HepG2 (cell line): ENCODE data around the gene MARCHF6. TPM values are rescaled to one million over a fixed set of nuclear protein-coding genes. Genes with fewer than 3 reads are reported as not detected.
"Not testable (repeated sequence)": the region's sequence is repeated elsewhere in the genome, so short reads cannot be mapped to it uniquely, and the experiment has no call there.

Experiments used
- ATAC-seq: fragments of 200-7000 bp; cut with Tn5 transposase; 3 replicates; pipeline ENCODE4 v1.9.1; 2020; ENCODE audit warnings: mild to moderate bottlenecking, moderate library complexity
- BruUV-seq: library from RNA; stranded (reverse); fragments of 400-500 nt; replicated peaks from 2 replicates; lab custom pipeline; 2021; lab: Mats Ljungman, UMichigan
- CTCF ChIA-PET: fragments of 300-600 bp; formaldehyde crosslinking; extraction: SDS; loops from one replicate; lab custom pipeline; 2021; ENCODE audit warnings: low total read pairs, inconsistent platforms, low intra/inter-chr PET ratio; lab: Yijun Ruan, JAX
- POLR2A ChIA-PET: fragments of 350-600 bp; sonication (Branson Sonifier 250); formaldehyde crosslinking; loops from one replicate; lab custom pipeline; 2020; ENCODE audit warnings: antibody characterized with exemption, inconsistent platforms; lab: Yijun Ruan, JAX
- DNase-seq: peaks from one replicate; pipeline ENCODE4 v3.0.0-alpha.2; 2015; ENCODE audit warnings: low spot score
- FAIRE-seq: peaks from 3 replicates; lab custom pipeline; 2011; peaks lifted over from hg19 to GRCh38; lab: Jason Lieb, UNC
- H2AFZ ChIP-seq: one replicate; pipeline ENCODE4 v1.6.1; 2011; ENCODE audit warnings: low read length, inconsistent platforms
- H3K27ac ChIP-seq: fragments of 300-600 bp; 3 replicates; pipeline ENCODE4 v1.8.0; 2011; ENCODE audit warnings: mixed run types, mild to moderate bottlenecking, mixed read lengths, low read length, inconsistent platforms; ENCODE audit not compliant: insufficient read depth; ENCODE audit errors: extremely low read length
- H3K27me3 ChIP-seq, 2 experiments: fragments of 200-600 bp in 1 of 2; 2 replicates in 1 of 2; 3 replicates in 1 of 2; pipeline versions ENCODE4 v1.6.0 to v1.8.0; 2011; ENCODE audit warnings: low read length in 2 of 2, mild to moderate bottlenecking in 2 of 2, moderate library complexity in 2 of 2, inconsistent platforms in 1 of 2; ENCODE audit not compliant: insufficient read depth in 2 of 2, control insufficient read depth in 1 of 2
- H3K36me3 ChIP-seq, 2 experiments: fragments of 200-600 bp in 1 of 2; replicated peaks in 1 of 2; 2 replicates in 1 of 2; 3 replicates in 1 of 2; pipeline versions ENCODE4 v1.5.1 to v1.8.0; 2011; ENCODE audit warnings: low read length in 2 of 2, inconsistent platforms in 1 of 2; ENCODE audit not compliant: insufficient read depth in 2 of 2, control insufficient read depth in 1 of 2
- H3K4me1 ChIP-seq: 2 replicates; pipeline ENCODE4 v1.5.1; 2012; ENCODE audit warnings: low read length, inconsistent platforms; ENCODE audit not compliant: insufficient read depth
- H3K4me2 ChIP-seq: 2 replicates; pipeline ENCODE4 v1.6.0; 2011; ENCODE audit warnings: low read depth, low read length, inconsistent platforms
- H3K4me3 ChIP-seq, 3 experiments: fragments of 200-600 bp in 1 of 3; sonication (generic), shearing (Covaris generic) in 1 of 3; replicated peaks in 1 of 3; 2 replicates each; pipeline ENCODE4 v1.5.1; 2011 to 2016; ENCODE audit warnings: low read length in 3 of 3, inconsistent platforms in 2 of 3, low read depth in 2 of 3, mild to moderate bottlenecking in 2 of 3, control low read depth in 1 of 3, mixed read lengths in 1 of 3; ENCODE audit not compliant: insufficient read depth in 1 of 3
- H3K79me2 ChIP-seq: one replicate; pipeline ENCODE4 v1.6.1; 2011; ENCODE audit warnings: low read length, inconsistent platforms; ENCODE audit not compliant: insufficient read depth
- H3K9ac ChIP-seq: 2 replicates; pipeline ENCODE4 v1.6.0; 2011; ENCODE audit warnings: mild to moderate bottlenecking, low read depth, low read length, inconsistent platforms; ENCODE audit not compliant: insufficient read depth
- H3K9me3 ChIP-seq: 2 replicates; pipeline ENCODE4 v1.5.1; 2012; ENCODE audit warnings: mild to moderate bottlenecking, low read length
- H4K20me1 ChIP-seq: 2 replicates; pipeline ENCODE4 v1.6.0; 2011; ENCODE audit warnings: inconsistent platforms, mild to moderate bottlenecking, low read length, moderate library complexity; ENCODE audit not compliant: insufficient read depth
- HIVEP1 ChIP-seq: sonication (generic); formaldehyde crosslinking; IDR thresholded peaks from 2 replicates; pipeline ENCODE4 v1.4.0; 2020; ENCODE audit warnings: mild to moderate bottlenecking, missing genetic modification reagents
- WGBS: methylation state at CpG from one replicate; pipeline ENCODE4 v1.1.6; 2017; ENCODE audit warnings: low lambda C conversion rate; 5-methylcytosine and 5-hydroxymethylcytosine counted together
- in situ Hi-C: cut with HindIII; loops from 2 replicates; pipeline ENCODE4 v1.10.0; 2017; ENCODE audit warnings: low pct_unique_long_range_greater_than_20kb; ENCODE audit not compliant: extremely low pct_ligation_motif_present
- intact Hi-C: fragments of 100-400 bp; cut with micrococcal nuclease; formaldehyde crosslinking; loops from one replicate; pipeline ENCODE4 v1.10.0; 2022; ENCODE audit not compliant: unreplicated experiment
- polyA plus RNA-seq, 8 experiments: library from polyadenylated mRNA; depleted of rRNA in 3 of 8; stranded (reverse) in 7 of 8; unstranded in 1 of 8; fragments of >200 nt; fragmentation: Illumina TruSeq in 4 of 8; extraction: Trizol in 4 of 8; gene quantifications; 2 replicates each; pipeline versions ENCODE4 v1.2.1 to v1.2.3, GENCODE V29; 2011 to 2016; ENCODE audit warnings: low read depth in 4 of 8, missing spikeins in 1 of 8, mixed read lengths in 1 of 8; ENCODE audit not compliant: insufficient read depth in 1 of 8
- total RNA-seq, 5 experiments: library from RNA; depleted of rRNA; stranded (reverse); fragments of >200 nt; fragmentation: Illumina TruSeq; extraction: Trizol; gene quantifications; 2 replicates each; pipeline ENCODE4 v1.2.3, GENCODE V29; 2016; ENCODE audit warnings: low read depth in 1 of 5
- TF ChIP-seq, protein P1 (sequence below): sonication (generic); formaldehyde crosslinking; IDR thresholded peaks from 2 replicates; pipeline ENCODE4 v1.5.0; 2020; ENCODE audit warnings: mild to moderate bottlenecking, missing genetic modification reagents

Gene MARCHF6
- total and polyA plus RNA-seq, 2 of the 13 experiments (the other 11 are each of a cell fraction or from before 2014, with no cell fraction given), result 48.6 to 107 TPM

DNA sequence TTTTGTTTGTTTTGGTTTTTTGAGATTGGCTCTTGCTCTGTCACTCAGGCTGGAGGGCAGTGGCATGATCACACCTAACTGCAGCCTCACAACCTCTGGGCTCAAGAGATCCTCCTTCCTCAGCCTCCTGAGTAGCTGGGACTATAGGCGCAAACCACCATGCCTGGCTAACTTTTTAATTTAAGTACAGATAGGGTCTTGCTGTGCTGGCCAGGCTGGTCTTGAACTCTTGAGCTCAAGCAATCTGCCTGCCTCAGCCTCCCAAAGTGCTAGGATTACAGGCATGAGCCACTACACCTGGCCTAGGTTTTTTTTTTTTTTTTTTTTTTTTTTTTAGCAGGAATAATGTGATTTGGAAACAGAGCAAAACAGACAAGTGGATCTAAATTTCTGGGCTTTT lies 37.6 kb downstream of the MARCHF6 start:
- Histone ChIP-seq H3K79me2 (peaks cover 6% of the 10 kb centered on the region), H3K27me3 (no peaks in the 10 kb centered on the region)

DNA sequence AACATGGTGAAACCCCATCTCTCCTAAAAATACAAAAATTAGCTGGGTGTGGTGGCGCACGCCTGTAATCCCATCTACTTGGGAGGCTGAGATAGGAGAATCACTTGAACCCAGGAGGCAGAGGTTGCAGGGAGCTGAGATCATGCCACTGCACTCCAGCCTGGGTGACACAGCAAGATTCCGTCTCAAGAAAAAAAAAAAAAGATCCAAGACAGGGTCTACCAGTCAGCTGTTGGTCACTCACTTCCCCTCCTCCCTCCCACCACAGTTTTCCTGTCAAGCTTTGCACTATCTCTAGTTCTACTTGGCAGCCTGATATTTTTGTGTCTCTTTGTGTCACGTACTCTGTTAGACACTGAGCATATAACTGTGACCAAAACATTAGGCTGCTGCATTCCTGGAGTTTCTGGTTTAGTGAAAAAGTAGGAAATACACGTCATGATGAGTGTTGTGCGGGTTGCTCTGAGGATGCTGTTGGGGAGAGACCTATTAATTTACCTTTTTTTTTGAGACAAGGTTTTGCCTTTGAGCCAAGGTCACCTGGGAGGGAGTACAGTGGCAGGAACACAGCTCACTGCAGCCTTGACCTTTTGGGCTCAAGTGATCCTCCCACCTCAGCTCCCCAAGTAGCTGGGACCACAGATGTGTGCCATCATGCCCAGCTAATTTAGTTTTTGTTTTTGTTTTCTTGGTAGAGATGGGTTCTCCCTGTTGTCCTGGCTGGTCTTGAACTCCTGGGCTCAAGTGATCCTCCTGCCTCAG lies 39.3 kb downstream of the MARCHF6 start:
- CTCF ChIA-PET, POLR2A ChIA-PET, ATAC-seq, H4K20me1 ChIP-seq, H3K27ac ChIP-seq, FAIRE-seq, H3K4me2 ChIP-seq, H2AFZ ChIP-seq, intact Hi-C loops, in situ Hi-C loops, BruUV-seq, H3K4me1 ChIP-seq, DNase-seq, H3K9me3 ChIP-seq, H3K79me2 ChIP-seq, H3K27me3 ChIP-seq, H3K4me3 ChIP-seq, H3K9ac ChIP-seq: not testable (repeated sequence)
- TF ChIP-seq, protein P1, sequence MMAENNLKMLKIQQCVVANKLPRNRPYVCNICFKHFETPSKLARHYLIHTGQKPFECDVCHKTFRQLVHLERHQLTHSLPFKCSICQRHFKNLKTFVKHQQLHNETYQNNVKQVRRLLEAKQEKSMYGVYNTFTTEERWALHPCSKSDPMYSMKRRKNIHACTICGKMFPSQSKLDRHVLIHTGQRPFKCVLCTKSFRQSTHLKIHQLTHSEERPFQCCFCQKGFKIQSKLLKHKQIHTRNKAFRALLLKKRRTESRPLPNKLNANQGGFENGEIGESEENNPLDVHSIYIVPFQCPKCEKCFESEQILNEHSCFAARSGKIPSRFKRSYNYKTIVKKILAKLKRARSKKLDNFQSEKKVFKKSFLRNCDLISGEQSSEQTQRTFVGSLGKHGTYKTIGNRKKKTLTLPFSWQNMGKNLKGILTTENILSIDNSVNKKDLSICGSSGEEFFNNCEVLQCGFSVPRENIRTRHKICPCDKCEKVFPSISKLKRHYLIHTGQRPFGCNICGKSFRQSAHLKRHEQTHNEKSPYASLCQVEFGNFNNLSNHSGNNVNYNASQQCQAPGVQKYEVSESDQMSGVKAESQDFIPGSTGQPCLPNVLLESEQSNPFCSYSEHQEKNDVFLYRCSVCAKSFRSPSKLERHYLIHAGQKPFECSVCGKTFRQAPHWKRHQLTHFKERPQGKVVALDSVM (CRISPR knock-in tag), result peak; percentile 31; the same call in 1 of the 2 replicates
- H3K36me3 ChIP-seq, result peaks cover 14 to 76% of the 10 kb centered on the region in 2 experiments
- WGBS, result 99% methylated on average over 6 of the region's 6 CpGs

More for the DNA sequence above, 37.6 kb downstream of the MARCHF6 start:
- no peak overlapping the region for H3K27ac ChIP-seq
- intact Hi-C loops (no loop called here), in situ Hi-C loops (no loop called here)
- H3K4me2 ChIP-seq, result no peak overlapping the region
- no peaks in the 10 kb centered on the region for H3K4me1 ChIP-seq
- CTCF ChIA-PET, result no interaction called here
- H3K9me3 ChIP-seq, result no peaks in the 10 kb centered on the region
- 100% methylated on average over 1 of the region's 1 CpG for WGBS
- no peak overlapping the region for H2AFZ ChIP-seq
- no peak for DNase-seq
- FAIRE-seq, result no peak
- peaks cover 13 to 65% of the 10 kb centered on the region in 2 experiments for H3K36me3 ChIP-seq
- H4K20me1 ChIP-seq, result no peaks in the 10 kb centered on the region
- no peak for ATAC-seq
- POLR2A ChIA-PET, result no interaction called here
- no peak overlapping the region for H3K4me3 ChIP-seq
- no peak for TF ChIP-seq HIVEP1
- TF ChIP-seq, protein P1 (CRISPR knock-in tag), result peak; percentile 41; the same call in 1 of the 2 replicates
- H3K9ac ChIP-seq, result no peak overlapping the region
- no TSS peak for BruUV-seq
